HG03575 (cell line): ENCODE results near the gene PATE1.

Source experiments
- ATAC-seq: cut with Tn5 transposase; IDR thresholded peaks from one replicate; pipeline ENCODE4 v1.9.1; 2021; ENCODE audit not compliant: unreplicated experiment, insufficient number of reproducible peaks, low FRiP score; ENCODE audit errors: extremely low read depth

Gene PATE1

GRCh38 chr11:125778728-125779127 is 32.6 kb downstream of the PATE1 start, which contains the start of gene PATE2:
Gene PATE2, minus strand, starts transcription at chr11:125778828. Its CDS starts 55 bp downstream, at chr11:125778773.
- ATAC-seq: no peak

- ATAC-seq: no peak
Observed at GRCh38 chr11:125784678-125785077, 38.6 kb downstream of the PATE1 start.

GRCh38 chr11:125787827-125788226 is 41.7 kb downstream of the PATE1 start, which contains the start of gene PATE3:
Gene PATE3, plus strand, starts transcription at chr11:125788127. Its CDS starts 25 bp downstream, at chr11:125788152.
- ATAC-seq: no peak

- no peak for ATAC-seq
Observed at GRCh38 chr11:125790825-125791224, 44.7 kb downstream of the PATE1 start.

GRCh38 chr11:125797641-125798040 is 51.6 kb downstream of the PATE1 start:
- ATAC-seq: no peak
